CD4-positive, CD25-positive, alpha-beta regulatory T cell (primary cell): ENCODE results near the gene APEX1. TPM values are rescaled to one million over a fixed set of nuclear protein-coding genes. Genes with fewer than 3 reads are reported as not detected.

Experiments used
- ATAC-seq, 2 donors: fragments of 150-1000 bp; cut with Tn5 transposase; one replicate each; pipeline ENCODE4 v1.10.0; 2021; ENCODE audit warnings: low read depth in 2 of 2, moderate number of reproducible peaks in 2 of 2, moderate library complexity in 1 of 2
- DNase-seq, 3 donors: peaks; one replicate each; pipeline versions ENCODE4 v3.0.0 to v3.0.0-alpha.2; 2012 to 2022; ENCODE audit warnings: mixed read lengths in 1 of 3
- H3K27ac ChIP-seq: one replicate; pipeline ENCODE4 v1.7.0; 2013; ENCODE audit warnings: mild to moderate bottlenecking, low read length; ENCODE audit not compliant: insufficient read depth, poor library complexity, severe bottlenecking
- H3K27me3 ChIP-seq: one replicate; pipeline ENCODE4 v1.7.0; 2013; ENCODE audit warnings: low read length; ENCODE audit not compliant: control insufficient read depth, insufficient read depth
- H3K36me3 ChIP-seq: one replicate; pipeline ENCODE4 v1.7.0; 2013; ENCODE audit warnings: mild to moderate bottlenecking, low read length, moderate library complexity; ENCODE audit not compliant: control insufficient read depth, insufficient read depth
- H3K4me1 ChIP-seq: 2 replicates; pipeline ENCODE4 v1.7.0; 2013; ENCODE audit warnings: mild to moderate bottlenecking, low read length; ENCODE audit not compliant: insufficient read depth, control insufficient read depth, poor library complexity, severe bottlenecking
- H3K4me3 ChIP-seq: one replicate; pipeline ENCODE4 v1.7.0; 2013; ENCODE audit warnings: low read depth, mild to moderate bottlenecking, low read length, moderate library complexity
- H3K9me3 ChIP-seq, 2 experiments: 1 replicate in 1 of 2; 2 replicates in 1 of 2; pipeline ENCODE4 v1.7.0; 2013; ENCODE audit warnings: low read length in 2 of 2, mild to moderate bottlenecking in 1 of 2, moderate library complexity in 1 of 2; ENCODE audit not compliant: control insufficient read depth in 2 of 2
- H3K27ac Mint-ChIP-seq, 3 donors: one replicate each; pipeline ENCODE4 v1.8.0; 2020 to 2022; ENCODE audit warnings: mild to moderate bottlenecking in 3 of 3, mixed read lengths in 3 of 3, moderate library complexity in 2 of 3
- H3K27me3 Mint-ChIP-seq: one replicate; pipeline ENCODE4 v1.8.0; 2022; ENCODE audit warnings: mild to moderate bottlenecking, mixed read lengths
- H3K36me3 Mint-ChIP-seq: one replicate; pipeline ENCODE4 v1.8.0; 2020; ENCODE audit warnings: mixed read lengths
- H3K4me1 Mint-ChIP-seq, 4 donors: one replicate each; pipeline ENCODE4 v1.8.0; 2020 to 2022; ENCODE audit warnings: mixed read lengths in 4 of 4, mild to moderate bottlenecking in 1 of 4
- H3K4me3 Mint-ChIP-seq, 4 donors: one replicate each; pipeline ENCODE4 v1.8.0; 2020 to 2022; ENCODE audit warnings: mild to moderate bottlenecking in 4 of 4, mixed read lengths in 4 of 4, moderate library complexity in 3 of 4
- H3K9me3 Mint-ChIP-seq, 7 donors: one replicate each; pipeline ENCODE4 v1.8.0; 2020 to 2022; ENCODE audit warnings: mixed read lengths in 7 of 7, mild to moderate bottlenecking in 3 of 7, moderate library complexity in 2 of 7
- polyA plus RNA-seq, 4 donors: library from polyadenylated mRNA; unstranded; fragments of 300-500 nt; fragmentation: Illumina TruSeq; gene quantifications; one replicate each; pipeline ENCODE4 v1.2.3, GENCODE V29; 2021
- total RNA-seq: library from RNA; stranded (reverse); gene quantifications from one replicate; pipeline ENCODE4 v1.2.3, GENCODE V29; 2022

APEX1 gene
- total RNA-seq (72.6 TPM), polyA plus RNA-seq (100 to 1,000 TPM in 2 of 4 donors, 10 to 100 TPM in 2; 81.8 to 121 (median 101) TPM)

DNA sequence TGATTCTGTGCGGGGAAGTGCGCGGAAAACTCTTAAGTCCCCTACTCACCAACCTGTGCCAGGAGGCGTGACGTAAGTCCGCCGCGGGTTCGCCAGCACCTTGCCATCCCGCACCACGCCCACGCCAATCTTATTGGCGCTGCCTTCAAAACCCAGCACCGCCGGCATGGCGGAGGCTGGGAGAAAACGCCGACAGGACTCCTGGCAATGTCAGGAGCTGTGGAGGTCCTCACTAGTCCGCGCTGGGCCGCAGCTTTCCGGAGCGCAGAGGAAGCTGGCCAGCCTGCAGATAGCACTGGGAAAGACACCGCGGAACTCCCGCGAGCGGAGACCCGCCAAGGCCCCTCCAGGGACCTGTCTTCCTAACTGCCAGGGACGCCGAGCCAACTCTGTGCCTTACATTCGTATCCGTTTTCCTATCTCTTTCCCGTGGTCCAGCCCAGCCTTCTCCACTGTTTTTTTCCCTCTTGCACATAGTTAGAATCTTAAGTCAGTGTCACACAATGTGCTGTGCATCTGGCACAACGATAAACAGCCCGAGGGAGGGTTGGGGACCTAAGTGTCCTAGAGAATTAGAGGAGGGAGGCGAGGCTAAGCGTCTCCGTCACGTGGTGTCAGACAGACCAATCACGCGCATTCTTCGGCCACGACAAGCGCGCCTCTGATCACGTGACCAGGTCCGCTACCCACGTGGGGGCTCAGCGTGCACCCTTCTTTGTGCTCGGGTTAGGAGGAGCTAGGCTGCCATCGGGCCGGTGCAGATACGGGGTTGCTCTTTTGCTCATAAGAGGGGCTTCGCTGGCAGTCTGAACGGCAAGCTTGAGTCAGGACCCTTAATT, at the start of gene APEX1, which contains the start of gene OSGEP:
Gene APEX1, plus strand, starts transcription at position 711 of the 839 bp plus-strand sequence. CDS start 420 bp downstream, outside the sequence.
Gene OSGEP, minus strand, starts transcription at position 297 of the 839 bp plus-strand sequence. Its CDS starts 129 bp downstream, at position 168.
- peak within 1 kb of the TSS in 1 of 4 donors; percentile 5 for H3K4me3 Mint-ChIP-seq
- peaks cover 62% of the 10 kb centered on the region for H3K36me3 ChIP-seq
- H3K9me3 Mint-ChIP-seq = no peaks in the 10 kb centered on the region
- H3K27ac ChIP-seq = peak within 1 kb of the TSS; percentile 97
- no peaks in the 10 kb centered on the region for H3K27me3 Mint-ChIP-seq
- peak within 1 kb of the TSS; percentile 97 for H3K4me3 ChIP-seq
- no peaks in the 10 kb centered on the region for H3K27me3 ChIP-seq
- peaks cover 37% of the 10 kb centered on the region for H3K36me3 Mint-ChIP-seq
- H3K4me1 ChIP-seq = peaks cover 39% of the 10 kb centered on the region
- DNase-seq (peak; percentile 96 to 99 (median 98)), ATAC-seq (peak; percentile 87)
- H3K27ac Mint-ChIP-seq = peak within 1 kb of the TSS in 1 of 3 donors; percentile 79
- H3K9me3 ChIP-seq = no peaks in the 10 kb centered on the region
- H3K4me1 Mint-ChIP-seq = peaks cover 0 to 33% (median 15%) of the 10 kb centered on the region in 4 donors

DNA sequence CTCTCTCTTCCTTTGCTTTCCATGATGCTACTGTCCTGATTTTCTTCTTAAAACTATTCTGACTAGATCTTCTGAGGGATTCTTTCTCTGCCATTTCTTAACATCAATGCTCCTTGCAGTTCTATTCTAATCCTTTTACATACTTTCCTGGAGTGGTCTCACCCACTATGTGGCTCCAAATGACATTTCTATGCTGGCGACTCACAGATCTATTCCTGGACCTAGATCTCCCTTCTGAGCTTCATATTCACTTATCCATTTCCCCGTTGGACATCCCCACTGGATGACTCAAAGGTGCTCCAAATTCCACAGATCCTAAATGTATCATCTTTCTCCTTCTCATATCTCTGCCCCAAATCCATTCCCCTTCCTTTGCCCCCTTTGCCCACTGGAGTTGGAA, 45.8 kb upstream of the APEX1 start:
- Histone ChIP-seq H3K4me1 (peaks cover 12% of the 10 kb centered on the region), H3K27ac (no peak overlapping the region), H3K36me3 (peaks cover 42% of the 10 kb centered on the region), H3K27me3 (no peaks in the 10 kb centered on the region), H3K9me3 (no peaks in the 10 kb centered on the region), H3K4me3 (no peak overlapping the region)
- H3K9me3 Mint-ChIP-seq = no peaks in the 10 kb centered on the region
- H3K27ac Mint-ChIP-seq = peak overlapping the region in 2 of 3 donors; percentile 2 to 39
- H3K27me3 Mint-ChIP-seq = no peaks in the 10 kb centered on the region
- H3K36me3 Mint-ChIP-seq = peaks cover 40% of the 10 kb centered on the region
- peaks cover 35 to 68% (median 49%) of the 10 kb centered on the region in 4 donors for H3K4me1 Mint-ChIP-seq
- ATAC-seq = no peak
- no peak for DNase-seq
- H3K4me3 Mint-ChIP-seq = peak overlapping the region in 3 of 4 donors; percentile 18 to 75 (median 20)

DNA sequence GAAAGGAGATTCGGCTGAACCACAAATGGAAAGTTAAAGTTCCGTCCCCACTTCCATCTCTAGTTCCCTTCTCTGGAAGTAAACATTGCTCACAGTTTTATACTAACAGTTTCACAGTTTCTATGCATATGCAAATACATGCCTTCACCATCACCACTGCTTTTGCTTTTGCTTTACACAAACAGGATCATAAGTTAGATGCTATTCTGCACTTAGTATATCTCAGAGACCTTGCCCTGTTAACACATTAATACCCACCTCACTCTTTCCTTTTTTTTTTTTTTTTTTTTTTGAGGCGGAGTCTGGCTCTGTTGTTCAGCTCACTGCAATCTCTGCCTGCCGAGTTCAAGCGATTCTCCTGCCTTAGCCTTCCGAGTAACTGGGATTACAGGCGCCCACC, 42.6 kb upstream of the APEX1 start:
- peak in 2 of 3 donors; percentile 44 to 71 for DNase-seq
- Histone ChIP-seq H3K4me1 (peaks cover 18% of the 10 kb centered on the region), H3K27me3 (no peaks in the 10 kb centered on the region), H3K36me3 (peaks cover 12% of the 10 kb centered on the region), H3K27ac (peak overlapping the region; percentile 91), H3K4me3 (peak overlapping the region; percentile 96), H3K9me3 (no peaks in the 10 kb centered on the region)
- ATAC-seq = peak; percentile 51 to 55
- peaks cover 26 to 55% (median 41%) of the 10 kb centered on the region in 4 donors for H3K4me1 Mint-ChIP-seq
- H3K36me3 Mint-ChIP-seq = peaks cover 16% of the 10 kb centered on the region
- peak overlapping the region; percentile 97 to 100 (median 98) for H3K4me3 Mint-ChIP-seq
- H3K27me3 Mint-ChIP-seq = no peaks in the 10 kb centered on the region
- peak overlapping the region; percentile 93 to 98 (median 96) for H3K27ac Mint-ChIP-seq
- no peaks in the 10 kb centered on the region for H3K9me3 Mint-ChIP-seq

DNA sequence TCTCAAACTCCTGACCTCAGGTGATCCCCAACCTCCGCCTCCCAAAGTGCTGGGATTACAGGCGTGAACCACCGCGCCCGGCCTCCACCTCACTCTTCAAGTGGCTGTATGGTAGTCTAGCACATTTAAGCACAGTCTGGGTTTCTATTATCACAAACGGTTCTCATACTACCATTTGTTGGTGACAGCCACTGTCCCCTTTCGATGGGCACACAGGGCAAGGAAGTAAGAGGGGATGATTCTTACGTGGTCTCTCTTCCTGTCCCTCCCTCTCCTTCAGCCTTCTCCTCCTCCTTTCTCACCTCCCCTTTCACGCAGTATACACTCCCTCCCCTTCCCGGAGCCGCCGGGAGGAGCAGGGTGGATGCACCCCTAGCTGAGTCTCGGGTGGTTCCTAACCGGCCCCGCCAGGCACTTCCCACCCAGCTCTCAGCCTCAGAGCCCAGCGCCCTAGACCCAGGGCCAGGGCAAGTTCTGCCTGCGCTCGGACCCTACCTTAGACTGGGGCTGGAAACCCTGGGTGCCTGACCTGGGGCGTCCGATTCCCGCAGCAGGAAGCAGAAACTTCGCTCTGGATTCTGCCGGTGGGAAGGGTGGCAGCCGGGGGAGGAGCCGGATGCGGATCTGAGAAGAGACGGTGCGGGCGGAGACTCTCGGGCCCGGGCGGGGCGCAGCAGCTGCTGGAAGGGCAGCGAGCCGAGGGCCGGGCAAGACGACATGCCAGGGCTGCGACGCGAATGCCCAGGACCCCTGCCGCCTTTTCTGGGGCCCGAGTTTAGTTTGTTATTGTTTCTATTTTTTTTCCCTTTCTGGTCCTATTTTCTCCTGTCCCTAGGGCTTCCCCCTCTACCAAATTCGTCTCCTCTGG, 41.9 kb upstream of the APEX1 start, which contains the start of gene TEP1:
Gene TEP1, minus strand, starts transcription at position 626 of the 868 bp plus-strand sequence. CDS start 5,062 bp downstream, outside the sequence.
- Histone ChIP-seq H3K27ac (peak within 1 kb of the TSS; percentile 91), H3K27me3 (no peaks in the 10 kb centered on the region), H3K36me3 (peaks cover 5% of the 10 kb centered on the region), H3K4me1 (peaks cover 18% of the 10 kb centered on the region), H3K4me3 (peak within 1 kb of the TSS; percentile 96), H3K9me3 (no peaks in the 10 kb centered on the region)
- H3K36me3 Mint-ChIP-seq = peaks cover 9% of the 10 kb centered on the region
- no peaks in the 10 kb centered on the region for H3K27me3 Mint-ChIP-seq
- H3K27ac Mint-ChIP-seq = peak within 1 kb of the TSS; percentile 93 to 98 (median 96)
- peaks cover 26 to 50% (median 36%) of the 10 kb centered on the region in 4 donors for H3K4me1 Mint-ChIP-seq
- peak; percentile 65 to 84 (median 66) for DNase-seq
- H3K4me3 Mint-ChIP-seq = peak within 1 kb of the TSS; percentile 97 to 100 (median 98)
- ATAC-seq = peak; percentile 73 to 74
- H3K9me3 Mint-ChIP-seq = no peaks in the 10 kb centered on the region

DNA sequence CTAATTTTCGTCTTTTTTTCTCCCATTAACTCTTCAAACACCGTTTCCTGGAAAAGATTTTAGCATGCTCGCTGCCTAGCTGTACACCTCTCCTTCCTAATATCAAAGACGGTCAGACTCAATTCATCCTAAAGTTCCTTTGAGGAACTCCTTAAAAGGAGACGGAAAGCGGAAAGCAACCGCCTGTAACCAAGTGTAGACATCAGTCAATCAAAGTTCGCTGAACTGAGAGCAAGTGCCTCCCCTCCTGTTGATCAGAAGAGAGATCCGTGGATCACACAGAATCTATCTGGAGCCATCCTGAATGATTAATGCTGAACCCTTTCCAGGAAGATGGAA, 41.3 kb upstream of the APEX1 start:
- Mint-ChIP-seq H3K36me3 (peaks cover 7% of the 10 kb centered on the region), H3K27ac (peak overlapping the region; percentile 93 to 98 (median 96)), H3K4me1 (peaks cover 25 to 46% (median 33%) of the 10 kb centered on the region in 4 donors), H3K4me3 (peak overlapping the region; percentile 97 to 100 (median 98)), H3K27me3 (no peaks in the 10 kb centered on the region), H3K9me3 (no peaks in the 10 kb centered on the region)
- no peaks in the 10 kb centered on the region for H3K36me3 ChIP-seq
- peaks cover 18% of the 10 kb centered on the region for H3K4me1 ChIP-seq
- no peaks in the 10 kb centered on the region for H3K27me3 ChIP-seq
- DNase-seq (peak in 2 of 3 donors; percentile 35 to 73), ATAC-seq (no peak)
- H3K9me3 ChIP-seq = no peaks in the 10 kb centered on the region
- peak overlapping the region; percentile 91 for H3K27ac ChIP-seq
- H3K4me3 ChIP-seq = peak overlapping the region; percentile 96

DNA sequence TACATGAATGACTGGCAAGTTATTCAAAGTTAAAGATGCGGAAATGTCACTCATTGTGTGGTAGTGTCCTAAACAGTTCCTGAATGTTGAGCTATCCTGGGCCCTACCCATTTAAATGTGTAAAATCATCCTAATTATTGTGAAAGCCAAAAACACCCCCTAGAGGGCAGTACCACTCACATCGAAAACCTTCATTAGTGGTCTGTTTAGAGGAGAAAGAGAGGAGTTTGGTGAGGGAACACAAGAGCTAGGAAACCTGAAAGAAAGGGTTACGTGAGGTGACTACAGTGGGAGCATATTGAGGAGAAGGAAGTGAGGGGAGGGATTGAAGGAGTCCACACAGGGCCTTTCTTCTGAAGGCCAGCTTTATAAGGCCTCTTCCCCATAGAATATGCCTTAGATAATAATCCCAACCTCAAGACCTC, 39.2 kb upstream of the APEX1 start:
- H3K27ac ChIP-seq = no peak overlapping the region
- peak overlapping the region in 3 of 4 donors; percentile 4 to 75 (median 31) for H3K4me3 Mint-ChIP-seq

DNA sequence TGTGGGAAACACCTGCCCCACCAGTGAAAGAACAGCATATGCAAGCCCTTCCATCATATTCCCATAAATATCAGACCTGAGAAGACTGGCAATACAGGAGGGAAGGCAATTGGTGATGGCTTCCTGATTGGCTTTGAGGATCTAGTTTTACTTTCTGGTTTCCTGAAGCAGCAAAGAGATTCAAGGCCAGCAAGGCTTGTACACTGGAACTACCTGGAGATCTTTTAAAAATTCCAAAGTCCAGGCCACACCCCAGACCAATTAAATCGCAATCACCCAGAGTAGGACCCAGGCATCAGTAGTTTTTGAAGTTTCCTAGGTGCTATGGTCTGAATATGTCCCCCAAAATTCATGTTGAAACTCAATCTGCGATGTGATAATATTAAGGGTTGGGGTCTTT, 38.8 kb upstream of the APEX1 start:
- Mint-ChIP-seq H3K36me3 (no peaks in the 10 kb centered on the region), H3K4me1 (peaks cover 13 to 29% (median 19%) of the 10 kb centered on the region in 4 donors), H3K27ac (peak overlapping the region in 2 of 3 donors; percentile 1 to 32), H3K27me3 (no peaks in the 10 kb centered on the region), H3K4me3 (no peak overlapping the region), H3K9me3 (no peaks in the 10 kb centered on the region)
- Histone ChIP-seq H3K27ac (no peak overlapping the region), H3K9me3 (no peaks in the 10 kb centered on the region), H3K36me3 (no peaks in the 10 kb centered on the region), H3K4me3 (no peak overlapping the region), H3K27me3 (no peaks in the 10 kb centered on the region), H3K4me1 (peaks cover 18% of the 10 kb centered on the region)
- no peak for DNase-seq
- ATAC-seq = no peak

More for the DNA sequence above, 39.2 kb upstream of the APEX1 start:
- Histone ChIP-seq H3K4me1 (peaks cover 18% of the 10 kb centered on the region), H3K36me3 (no peaks in the 10 kb centered on the region), H3K27me3 (no peaks in the 10 kb centered on the region), H3K9me3 (no peaks in the 10 kb centered on the region), H3K4me3 (no peak overlapping the region)
- Mint-ChIP-seq H3K9me3 (no peaks in the 10 kb centered on the region), H3K27ac (peak overlapping the region; percentile 1 to 61 (median 14)), H3K4me1 (peaks cover 16 to 34% (median 21%) of the 10 kb centered on the region in 4 donors), H3K27me3 (no peaks in the 10 kb centered on the region), H3K36me3 (no peaks in the 10 kb centered on the region)
- DNase-seq = peak in 2 of 3 donors; percentile 48 to 75
- peak; percentile 43 to 44 for ATAC-seq
